Peyer's patch (tissue), 4 donors: Measurements from ENCODE around the gene KNOP1.

Experiments used
- CTCF ChIP-seq, 6 experiments: fragments of 450-650 bp in 4 of 6; fragments of 200-600 bp in 2 of 6; sonication (generic) in 1 of 6; IDR thresholded peaks; one replicate each; pipeline ENCODE4 v1.5.1; 2017 to 2019; ENCODE audit warnings: antibody characterized with exemption in 6 of 6, mild to moderate bottlenecking in 3 of 6, moderate library complexity in 1 of 6
- POLR2A ChIP-seq, 2 donors: fragments of 450-650 bp; IDR thresholded peaks; one replicate each; pipeline ENCODE4 v1.5.1; 2017; ENCODE audit warnings: antibody characterized with exemption in 2 of 2, mild to moderate bottlenecking in 2 of 2, moderate library complexity in 2 of 2

GRCh38 chr16:19696328-19696727 lies 21.7 kb downstream of the KNOP1 start:
- TF ChIP-seq POLR2A (IDR thresholded peaks at IDR 0.05) (no peak), CTCF (IDR thresholded peaks at IDR 0.05) (no peak)
